Activated T-cell treated with anti-CD3 and anti-CD28 coated beads, Interleukin-2, amount 50 U/mL, for 48 hours (primary cell): Measurements from ENCODE around the gene SLC22A12.
"Not testable (repeated sequence)": the region's sequence is repeated elsewhere in the genome, so short reads cannot be mapped to it uniquely, and the experiment has no call there.

ENCODE experiments used
- DNase-seq, 2 experiments: peaks; one replicate each; pipeline ENCODE4 v3.0.0-alpha.2; 2020

The SLC22A12 gene

GRCh38 chr11:64591257-64592233 is 525 bp downstream of the SLC22A12 start:
- DNase-seq: no peak

- DNase-seq: no peak
Observed at GRCh38 chr11:64592234-64592615, 1.2 kb downstream of the SLC22A12 start.

- no peak for DNase-seq
Observed at GRCh38 chr11:64592656-64593055, 1.6 kb downstream of the SLC22A12 start.

- no peak for DNase-seq
Observed at GRCh38 chr11:64593156-64594105, 2.4 kb downstream of the SLC22A12 start.

- DNase-seq: no peak
Observed at GRCh38 chr11:64594159-64594939, 3.3 kb downstream of the SLC22A12 start.

GRCh38 chr11:64595922-64596321 is 4.9 kb downstream of the SLC22A12 start:
- DNase-seq: not testable (repeated sequence)

GRCh38 chr11:64597671-64598101 is 6.7 kb downstream of the SLC22A12 start:
- DNase-seq: no peak

GRCh38 chr11:64598106-64598796 is 7.2 kb downstream of the SLC22A12 start:
- no peak for DNase-seq

GRCh38 chr11:64598797-64599697 is 8.0 kb downstream of the SLC22A12 start:
- no peak for DNase-seq

- no peak for DNase-seq
Observed at GRCh38 chr11:64599698-64600211, 8.7 kb downstream of the SLC22A12 start.

- no peak for DNase-seq
Observed at GRCh38 chr11:64600281-64600992, 9.4 kb downstream of the SLC22A12 start.

GRCh38 chr11:64601605-64602465 is 10.8 kb downstream of the SLC22A12 start:
- no peak for DNase-seq

GRCh38 chr11:64602466-64603070 is 11.5 kb downstream of the SLC22A12 start:
- no peak for DNase-seq

GRCh38 chr11:64603411-64604110 is 12.5 kb downstream of the SLC22A12 start:
- DNase-seq: no peak

- DNase-seq: no peak
Observed at GRCh38 chr11:64604458-64605243, 13.6 kb downstream of the SLC22A12 start.

- DNase-seq: no peak
Observed at GRCh38 chr11:64605244-64605560, 14.2 kb downstream of the SLC22A12 start.
